OCI-LY7 (cell line): ENCODE data around the gene TMEM179B.
"Not testable (repeated sequence)": the region's sequence is repeated elsewhere in the genome, so short reads cannot be mapped to it uniquely, and the experiment has no call there.

ENCODE experiments used
- EZH2phosphoT487 ChIP-seq: fragments of 200-600 bp; sonication (generic); IDR thresholded peaks from 2 replicates; pipeline ENCODE4 v1.6.1; 2018; ENCODE audit warnings: low read depth, borderline replicate concordance, mild to moderate bottlenecking, mixed run types, antibody characterized with exemption, low read length, moderate library complexity, mixed read lengths
- TF ChIP-seq, protein P1 (sequence below): fragments of 200-600 bp; sonication (generic); conservative IDR thresholded peaks from 2 replicates; pipeline ENCODE4 v1.5.1; 2014; ENCODE audit warnings: mild to moderate bottlenecking, antibody characterized with exemption, low read length, moderate library complexity, mixed read lengths

DNA sequence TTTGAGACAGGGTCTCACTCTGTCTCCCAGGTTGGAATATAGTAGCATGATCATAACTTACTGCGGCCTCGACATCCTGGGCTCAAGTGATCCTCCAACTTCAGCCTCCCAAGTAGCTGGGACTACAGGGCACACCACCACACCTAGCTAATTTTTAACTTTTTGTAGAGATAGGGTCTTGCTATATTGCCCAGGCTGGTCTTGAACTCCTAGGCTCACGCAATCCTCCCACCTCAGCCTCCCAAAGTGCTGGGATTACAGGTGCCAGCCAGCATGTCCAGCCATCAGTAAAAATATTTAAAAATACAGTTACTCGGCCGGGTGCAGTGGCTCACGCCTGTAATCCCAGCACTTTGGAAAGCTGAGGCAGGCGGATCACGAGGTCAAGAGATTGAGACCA is 40.9 kb downstream of the TMEM179B start:
- TF ChIP-seq, protein P1, sequence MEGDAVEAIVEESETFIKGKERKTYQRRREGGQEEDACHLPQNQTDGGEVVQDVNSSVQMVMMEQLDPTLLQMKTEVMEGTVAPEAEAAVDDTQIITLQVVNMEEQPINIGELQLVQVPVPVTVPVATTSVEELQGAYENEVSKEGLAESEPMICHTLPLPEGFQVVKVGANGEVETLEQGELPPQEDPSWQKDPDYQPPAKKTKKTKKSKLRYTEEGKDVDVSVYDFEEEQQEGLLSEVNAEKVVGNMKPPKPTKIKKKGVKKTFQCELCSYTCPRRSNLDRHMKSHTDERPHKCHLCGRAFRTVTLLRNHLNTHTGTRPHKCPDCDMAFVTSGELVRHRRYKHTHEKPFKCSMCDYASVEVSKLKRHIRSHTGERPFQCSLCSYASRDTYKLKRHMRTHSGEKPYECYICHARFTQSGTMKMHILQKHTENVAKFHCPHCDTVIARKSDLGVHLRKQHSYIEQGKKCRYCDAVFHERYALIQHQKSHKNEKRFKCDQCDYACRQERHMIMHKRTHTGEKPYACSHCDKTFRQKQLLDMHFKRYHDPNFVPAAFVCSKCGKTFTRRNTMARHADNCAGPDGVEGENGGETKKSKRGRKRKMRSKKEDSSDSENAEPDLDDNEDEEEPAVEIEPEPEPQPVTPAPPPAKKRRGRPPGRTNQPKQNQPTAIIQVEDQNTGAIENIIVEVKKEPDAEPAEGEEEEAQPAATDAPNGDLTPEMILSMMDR, result not testable (repeated sequence)
- TF ChIP-seq EZH2phosphoT487, result not testable (repeated sequence)
